GM20431 (cell line): ENCODE data around the gene TRIM65.
"Not testable (repeated sequence)": the region's sequence is repeated elsewhere in the genome, so short reads cannot be mapped to it uniquely, and the experiment has no call there.

Experiments
- in situ Hi-C: fragments of 300-500 bp; cut with MseI, MboI; formaldehyde crosslinking; loops from one replicate; pipeline ENCODE4 v1.15.0; 2020; ENCODE audit warnings: low sequenced_read_pairs; ENCODE audit not compliant: unreplicated experiment

Gene TRIM65

GRCh38 chr17:75898065-75898464 lies 1.3 kb upstream of the TRIM65 start:
- in situ Hi-C loops, result no loop called here

GRCh38 chr17:75897160-75898019 lies 639 bp upstream of the TRIM65 start:
- in situ Hi-C loops, result no loop called here

GRCh38 chr17:75895370-75896155 lies 1.2 kb downstream of the TRIM65 start:
- in situ Hi-C loops, result no loop called here

GRCh38 chr17:75894049-75894733 lies 2.6 kb downstream of the TRIM65 start:
- in situ Hi-C loops, result no loop called here

GRCh38 chr17:75893305-75894048 lies 3.3 kb downstream of the TRIM65 start:
- in situ Hi-C loops, result no loop called here

GRCh38 chr17:75892556-75893224 lies 4.1 kb downstream of the TRIM65 start:
- in situ Hi-C loops, result no loop called here

- in situ Hi-C loops, result no loop called here
Observed at GRCh38 chr17:75891605-75892555, 4.9 kb downstream of the TRIM65 start.

GRCh38 chr17:75891022-75891604 lies 5.6 kb downstream of the TRIM65 start:
- in situ Hi-C loops, result no loop called here

- in situ Hi-C loops, result no loop called here
Observed at GRCh38 chr17:75889454-75889853, 7.3 kb downstream of the TRIM65 start.

GRCh38 chr17:75888484-75888883 lies 8.3 kb downstream of the TRIM65 start:
- in situ Hi-C loops, result no loop called here

GRCh38 chr17:75885860-75886259 lies 10.9 kb downstream of the TRIM65 start:
- in situ Hi-C loops, result not testable (repeated sequence)

- in situ Hi-C loops, result no loop called here
Observed at GRCh38 chr17:75885431-75885830, 11.3 kb downstream of the TRIM65 start.

- in situ Hi-C loops, result no loop called here
Observed at GRCh38 chr17:75881678-75882454, 14.9 kb downstream of the TRIM65 start.

- in situ Hi-C loops, result no loop called here
Observed at GRCh38 chr17:75880266-75880665, 16.5 kb downstream of the TRIM65 start.

GRCh38 chr17:75878174-75878998 lies 18.4 kb downstream of the TRIM65 start, which contains the start of gene TRIM47:
Gene TRIM47, minus strand, starts transcription at chr17:75878581. Its CDS starts 33 bp downstream, at chr17:75878548.
- in situ Hi-C loops, result no loop called here

GRCh38 chr17:75877752-75878173 lies 19.0 kb downstream of the TRIM65 start:
- in situ Hi-C loops, result no loop called here
